Brain microvascular endothelial cell (primary cell): ENCODE results near the gene PRR16.
A peak's percentile ranks its signal among the peaks of the same experiment; 100 is the strongest.

ENCODE experiments used
- DNase-seq: peaks from one replicate; pipeline ENCODE4 v3.0.0-alpha.2; 2020
- H3K27ac ChIP-seq: fragments of 250-450 bp; sonication (Bioruptor Pico); 2 replicates; pipeline ENCODE4 v1.5.1; 2020; ENCODE audit warnings: mild to moderate bottlenecking, moderate library complexity
- H3K27me3 ChIP-seq: fragments of 250-450 bp; sonication (Bioruptor Pico); replicated peaks from 2 replicates; pipeline ENCODE4 v1.5.1; 2020; ENCODE audit warnings: mild to moderate bottlenecking
- H3K36me3 ChIP-seq: fragments of 250-450 bp; sonication (Bioruptor Pico); replicated peaks from 2 replicates; pipeline ENCODE4 v1.5.1; 2020; ENCODE audit warnings: mild to moderate bottlenecking
- H3K4me3 ChIP-seq: 2 replicates; pipeline ENCODE4 v1.5.1; 2011; ENCODE audit warnings: low read depth, mild to moderate bottlenecking, control low read depth, low read length, moderate library complexity
- in situ Hi-C: cut with HindIII; loops from 2 replicates; pipeline ENCODE4 v1.10.0; 2017; ENCODE audit warnings: low sequenced_read_pairs, low pct_ligation_motif_present
- TF ChIP-seq, protein P1 (sequence below): IDR thresholded peaks from 2 replicates; pipeline ENCODE4 v1.5.1; 2011; ENCODE audit warnings: low read depth, mild to moderate bottlenecking, moderate library complexity, low read length, control low read depth, inconsistent platforms; ENCODE audit errors: missing control alignments

PRR16 gene

DNA sequence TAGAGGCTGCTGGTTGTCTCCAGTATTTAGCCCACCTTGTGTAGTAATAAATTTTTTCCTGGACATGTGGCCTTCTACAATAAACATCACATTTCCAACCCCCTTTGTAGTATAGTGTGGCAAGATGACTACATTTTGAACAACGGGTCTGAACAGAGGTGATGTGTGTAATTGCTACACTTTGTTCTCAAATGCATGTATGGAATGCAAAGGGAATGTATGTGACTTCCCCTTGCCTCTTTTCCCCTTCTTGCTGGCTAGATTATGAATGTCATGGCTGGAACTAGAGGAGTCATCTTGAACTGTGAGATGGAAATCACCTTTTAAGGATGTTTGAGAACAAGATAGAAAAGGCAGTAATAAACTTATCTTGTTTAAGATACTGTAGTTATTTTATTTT lies 54.5 kb downstream of the PRR16 start:
- TF ChIP-seq, protein P1, sequence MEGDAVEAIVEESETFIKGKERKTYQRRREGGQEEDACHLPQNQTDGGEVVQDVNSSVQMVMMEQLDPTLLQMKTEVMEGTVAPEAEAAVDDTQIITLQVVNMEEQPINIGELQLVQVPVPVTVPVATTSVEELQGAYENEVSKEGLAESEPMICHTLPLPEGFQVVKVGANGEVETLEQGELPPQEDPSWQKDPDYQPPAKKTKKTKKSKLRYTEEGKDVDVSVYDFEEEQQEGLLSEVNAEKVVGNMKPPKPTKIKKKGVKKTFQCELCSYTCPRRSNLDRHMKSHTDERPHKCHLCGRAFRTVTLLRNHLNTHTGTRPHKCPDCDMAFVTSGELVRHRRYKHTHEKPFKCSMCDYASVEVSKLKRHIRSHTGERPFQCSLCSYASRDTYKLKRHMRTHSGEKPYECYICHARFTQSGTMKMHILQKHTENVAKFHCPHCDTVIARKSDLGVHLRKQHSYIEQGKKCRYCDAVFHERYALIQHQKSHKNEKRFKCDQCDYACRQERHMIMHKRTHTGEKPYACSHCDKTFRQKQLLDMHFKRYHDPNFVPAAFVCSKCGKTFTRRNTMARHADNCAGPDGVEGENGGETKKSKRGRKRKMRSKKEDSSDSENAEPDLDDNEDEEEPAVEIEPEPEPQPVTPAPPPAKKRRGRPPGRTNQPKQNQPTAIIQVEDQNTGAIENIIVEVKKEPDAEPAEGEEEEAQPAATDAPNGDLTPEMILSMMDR: no peak
- no peak for DNase-seq
- in situ Hi-C loops: no loop called here
- H3K27ac ChIP-seq: no peak overlapping the region
- H3K36me3 ChIP-seq: no peaks in the 10 kb centered on the region
- no peak overlapping the region for H3K4me3 ChIP-seq
- no peaks in the 10 kb centered on the region for H3K27me3 ChIP-seq

DNA sequence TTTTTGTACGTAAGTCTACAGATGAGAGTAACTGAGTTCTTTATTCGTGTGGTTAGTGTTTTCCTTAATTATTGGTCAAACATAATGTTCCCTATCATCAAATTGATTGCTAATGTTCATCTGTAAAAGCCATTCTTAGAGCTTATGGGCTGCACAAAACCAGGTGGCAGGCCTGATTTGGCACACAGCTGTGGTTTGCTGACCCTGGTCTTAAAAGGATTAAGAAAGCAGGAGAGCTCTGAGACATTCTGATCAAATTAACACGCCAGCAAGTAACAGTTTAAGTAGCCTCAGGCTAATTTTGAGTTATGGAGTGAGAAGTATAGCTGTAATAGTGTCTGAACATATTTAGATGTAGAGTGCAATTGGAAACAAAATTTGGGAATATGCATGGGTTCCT lies 63.2 kb downstream of the PRR16 start:
- DNase-seq: no peak
- TF ChIP-seq, protein P1: no peak
- H3K27me3 ChIP-seq: no peaks in the 10 kb centered on the region
- no peak overlapping the region for H3K27ac ChIP-seq
- no peaks in the 10 kb centered on the region for H3K36me3 ChIP-seq
- H3K4me3 ChIP-seq: no peak overlapping the region
- in situ Hi-C loops: no loop called here

DNA sequence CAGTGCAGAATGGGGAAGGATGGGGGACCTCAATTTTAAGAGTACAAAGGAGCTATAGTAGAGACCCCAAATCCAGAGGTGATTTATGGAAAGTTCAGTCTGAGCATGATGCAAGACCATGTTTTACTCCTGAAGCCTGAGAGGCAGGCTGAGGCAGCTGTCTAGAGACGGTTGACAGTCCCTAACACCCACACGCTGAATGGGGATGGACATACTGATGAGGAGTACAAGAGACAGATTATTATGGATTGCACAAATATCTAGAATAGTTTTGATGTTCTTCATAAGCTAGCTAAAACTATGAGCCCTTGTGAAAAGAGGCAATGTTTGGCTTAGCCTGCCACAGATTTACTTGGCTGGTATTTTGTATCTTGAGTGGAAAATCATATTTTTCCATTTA lies 64.5 kb downstream of the PRR16 start:
- Histone ChIP-seq H3K36me3 (no peaks in the 10 kb centered on the region), H3K27ac (no peak overlapping the region), H3K27me3 (no peaks in the 10 kb centered on the region), H3K4me3 (no peak overlapping the region)
- TF ChIP-seq, protein P1: no peak
- in situ Hi-C loops: no loop called here
- DNase-seq: no peak

DNA sequence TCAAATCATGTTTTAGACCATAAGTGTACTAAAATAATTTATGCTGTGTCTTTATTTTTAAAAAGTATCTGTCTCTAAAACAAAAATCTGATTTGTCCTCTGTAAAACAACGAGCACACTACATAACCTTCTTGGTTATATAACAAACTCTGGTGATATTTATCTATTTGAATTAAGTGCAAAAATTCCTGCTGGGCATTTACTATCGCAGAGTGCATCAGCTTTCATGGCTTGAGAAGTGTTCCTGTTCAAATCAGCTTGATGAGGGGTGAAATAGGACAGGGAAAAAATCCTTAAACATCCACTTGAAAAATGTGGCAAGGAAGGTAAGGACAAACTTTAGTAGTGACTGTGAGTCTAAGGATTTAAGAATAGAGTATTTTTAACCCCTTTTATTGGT lies 65.3 kb downstream of the PRR16 start:
- Histone ChIP-seq H3K27me3 (no peaks in the 10 kb centered on the region), H3K36me3 (no peaks in the 10 kb centered on the region), H3K4me3 (no peak overlapping the region), H3K27ac (no peak overlapping the region)
- DNase-seq: no peak
- TF ChIP-seq, protein P1: no peak
- in situ Hi-C loops: no loop called here

DNA sequence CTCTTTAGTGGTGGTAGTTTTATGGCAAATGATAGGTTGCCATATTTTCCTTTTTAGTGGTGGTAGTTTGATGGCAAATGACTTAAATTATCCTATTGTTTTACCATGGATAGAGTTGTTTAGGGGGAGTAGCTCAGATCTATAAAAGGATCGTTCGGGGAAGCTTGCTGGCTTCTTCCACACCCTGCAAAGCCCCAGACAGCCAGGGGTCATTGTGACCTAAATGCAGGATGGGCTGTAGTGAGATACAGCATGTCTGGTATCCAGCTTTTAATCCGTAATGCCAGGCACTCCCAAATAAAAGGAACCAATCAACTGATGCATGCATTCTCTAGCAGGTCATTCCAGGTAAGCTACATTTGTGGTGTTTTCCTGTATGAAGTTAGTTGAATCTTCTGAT lies 67.1 kb downstream of the PRR16 start:
- H3K36me3 ChIP-seq: no peaks in the 10 kb centered on the region
- H3K27ac ChIP-seq: no peak overlapping the region
- no peak for DNase-seq
- H3K27me3 ChIP-seq: no peaks in the 10 kb centered on the region
- in situ Hi-C loops: no loop called here
- H3K4me3 ChIP-seq: no peak overlapping the region
- TF ChIP-seq, protein P1: no peak

DNA sequence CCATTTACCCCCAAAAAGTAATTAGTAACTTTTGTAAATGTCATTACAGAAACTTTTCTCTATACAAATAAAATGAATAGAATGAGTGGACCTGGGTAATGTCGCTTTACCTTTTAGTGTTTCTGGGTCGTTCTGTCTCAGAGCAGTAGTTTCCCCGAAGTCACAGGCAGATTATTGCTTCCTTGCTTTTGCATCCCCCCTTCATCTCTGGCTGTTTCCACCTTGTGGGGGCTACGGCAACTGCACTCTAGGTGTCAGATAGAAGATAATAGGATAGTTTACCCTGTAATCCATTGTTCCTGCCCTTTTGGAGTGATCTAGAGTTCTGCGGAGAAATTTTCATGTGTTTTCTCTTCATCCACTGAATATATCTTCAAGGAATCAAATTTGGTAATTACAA lies 68.7 kb downstream of the PRR16 start:
- Histone ChIP-seq H3K27ac (no peak overlapping the region), H3K4me3 (no peak overlapping the region), H3K27me3 (no peaks in the 10 kb centered on the region), H3K36me3 (no peaks in the 10 kb centered on the region)
- DNase-seq: no peak
- TF ChIP-seq, protein P1: peak; percentile 70
- in situ Hi-C loops: no loop called here
